ENCODE data around the gene HSP90AB1.

- TF ChIP-seq CTCF (IDR thresholded peaks at IDR 0.05; ENCODE audit: low read depth, low read length, poor library complexity, severe bottlenecking) (no peak), EZH2phosphoT487 (IDR thresholded peaks at IDR 0.05; ENCODE audit: borderline replicate concordance, low read length) (no peak)
These were observed 22.4 kb downstream of the HSP90AB1 start for GRCh38 chr6:44269178-44269920.
